ENCODE results near the gene EHMT1. TPM values are rescaled to one million over a fixed set of nuclear protein-coding genes. Genes with fewer than 3 reads are reported as not detected.

The EHMT1 gene
- total and polyA plus RNA-seq, 9 of the 15 experiments (the other 6 are each of a cell fraction or from before 2014, with no cell fraction given): 2.2 to 76.0 (median 36.4) TPM

DNA sequence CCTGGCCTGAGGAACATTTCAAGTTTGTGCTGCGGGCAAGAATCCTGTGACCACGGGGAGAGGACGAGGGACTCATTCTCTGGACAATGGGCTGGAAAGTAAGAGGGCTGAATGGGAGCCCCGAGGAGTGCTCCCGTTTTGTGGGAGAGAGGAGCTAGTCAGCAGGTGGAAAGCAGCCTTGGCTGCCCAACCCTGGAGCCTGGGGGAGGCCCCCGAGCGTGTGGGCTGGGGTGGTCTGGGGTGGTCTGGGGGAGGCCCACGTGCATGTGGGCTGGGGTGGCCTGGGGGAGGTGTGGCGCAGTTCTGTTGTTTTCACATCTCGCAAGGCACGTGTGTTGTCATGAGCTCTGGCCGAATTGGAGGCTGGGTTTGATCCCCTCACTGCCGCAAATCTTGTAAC, 27.5 kb downstream of the EHMT1 start:
- ATAC-seq (no peak), FAIRE-seq (no peak), DNase-seq (ENCODE audit: extremely low read depth in 1 of 4, low spot score in 3 of 4) (no peak)
- TF ChIP-seq HMG20B (CRISPR knock-in tag; IDR thresholded peaks at IDR 0.05) (no peak), FOXM1 (IDR thresholded peaks at IDR 0.05; ENCODE audit: low read depth) (no peak), FOXM1 (CRISPR knock-in tag; IDR thresholded peaks at IDR 0.05; ENCODE audit: low read depth) (no peak), SMARCA5 (IDR thresholded peaks at IDR 0.05) (no peak), ZNF586 (CRISPR knock-in tag; conservative IDR thresholded peaks at IDR 0.05) (no peak)
- no peaks in the 10 kb centered on the region; the same call in 1 of the 2 replicates for H4K20me1 ChIP-seq (replicated peaks; ENCODE audit: control insufficient read depth, insufficient read depth, low read length)
- intact Hi-C loops (cut with micrococcal nuclease): no loop called here
- in situ Hi-C loops (cut with MboI): no loop called here
- POLR2A ChIA-PET: interaction anchor here (1.7 kb wide), 1 partner anchor 11 kb away, joined by 6 read pairs; no protein-coding TSS in a partner anchor
- H3K27ac ChIP-seq (ENCODE audit: extremely low read depth, low read depth, low read length): no peak overlapping the region
- H3K4me1 ChIP-seq (replicated peaks in 1 of 2; ENCODE audit: control insufficient read depth in 2 of 2, insufficient read depth in 2 of 2, low read length in 2 of 2): peaks cover 0 to 8% of the 10 kb centered on the region in 2 experiments; a peak in 3 of 5 replicates
- peaks cover 49% of the 10 kb centered on the region; the same call in 2 of the 3 replicates for H3K36me3 ChIP-seq (ENCODE audit: control insufficient read depth, insufficient read depth, low read length)
- BruUV-seq (replicated peaks): no TSS peak
- CTCF ChIA-PET (ENCODE audit: low intra/inter-chr PET ratio): no interaction called here
- H3K79me2 ChIP-seq (ENCODE audit: control insufficient read depth, insufficient read depth, low read length): peaks cover 82% of the 10 kb centered on the region
- no peak overlapping the region for H3K4me2 ChIP-seq (ENCODE audit: insufficient read depth, low read length)
- H3K9me3 ChIP-seq (replicated peaks; ENCODE audit: control insufficient read depth, insufficient read depth, low read depth, low read length): no peaks in the 10 kb centered on the region
- H2AFZ ChIP-seq (ENCODE audit: low read depth, low read length): no peak overlapping the region
- H3K9ac ChIP-seq (ENCODE audit: insufficient read depth in 1 of 2, low read depth in 2 of 2, low read length in 2 of 2): no peak overlapping the region
- H3K27me3 ChIP-seq (ENCODE audit: control insufficient read depth in 2 of 2, insufficient read depth in 2 of 2, low read length in 2 of 2): no peaks in the 10 kb centered on the region
- no peak overlapping the region for H3K4me3 ChIP-seq
- H3K9me1 ChIP-seq (ENCODE audit: control insufficient read depth, insufficient read depth, low read length): peaks cover 3% of the 10 kb centered on the region
- WGBS (ENCODE audit: insufficient coverage, low coverage, missing lambda C conversion rate): 80% methylated on average over 7 of the region's 13 CpGs

DNA sequence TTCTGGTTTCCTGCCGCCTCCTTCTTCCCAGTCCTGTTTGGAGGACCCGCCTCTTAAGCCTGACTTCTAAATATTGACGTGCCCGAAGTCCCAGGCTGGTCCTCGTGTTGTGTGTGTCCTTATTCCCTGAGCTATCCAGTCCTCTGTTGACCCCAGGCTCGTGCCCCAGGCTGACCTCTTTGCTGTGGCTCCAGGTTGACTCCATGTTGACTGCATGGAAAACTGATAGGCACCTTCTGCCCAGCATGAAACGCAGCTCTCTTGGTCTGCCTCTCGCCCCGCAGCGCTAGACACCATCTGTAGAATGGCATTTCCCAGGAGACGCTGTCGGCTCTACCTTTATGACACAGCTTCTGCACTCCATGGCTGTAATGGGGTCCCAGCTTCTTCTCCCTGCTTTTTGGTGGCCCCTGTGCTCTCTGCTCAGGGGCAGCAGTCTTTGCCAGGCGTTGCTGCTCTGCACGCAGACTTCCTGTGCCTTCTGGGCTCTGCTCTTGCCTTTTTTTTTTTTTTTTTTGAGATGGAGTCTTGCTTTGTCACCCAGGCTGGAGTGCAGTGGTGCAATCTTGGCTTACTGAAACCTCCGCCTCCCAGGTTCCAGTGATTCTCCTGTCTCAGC, 28.4 kb downstream of the EHMT1 start:
- ATAC-seq (no peak), FAIRE-seq (no peak), DNase-seq (ENCODE audit: extremely low read depth in 1 of 4, low spot score in 3 of 4) (no peak)
- ChIA-PET CTCF (ENCODE audit: low intra/inter-chr PET ratio) (no interaction called here), POLR2A (interaction anchor here (1.0 to 1.7 kb wide), 2 partner anchors 11 to 250 kb away, joined by 3 to 6 read pairs; no protein-coding TSS in a partner anchor)
- Histone ChIP-seq H3K27ac (ENCODE audit: extremely low read depth, low read depth, low read length) (no peak overlapping the region), H3K9ac (ENCODE audit: insufficient read depth in 1 of 2, low read depth in 2 of 2, low read length in 2 of 2) (no peak overlapping the region), H3K4me3 (no peak overlapping the region), H4K20me1 (replicated peaks; ENCODE audit: control insufficient read depth, insufficient read depth, low read length) (no peaks in the 10 kb centered on the region; the same call in none of the 2 replicates), H3K9me1 (ENCODE audit: control insufficient read depth, insufficient read depth, low read length) (peaks cover 3% of the 10 kb centered on the region), H2AFZ (ENCODE audit: low read depth, low read length) (no peak overlapping the region), H3K27me3 (ENCODE audit: control insufficient read depth in 2 of 2, insufficient read depth in 2 of 2, low read length in 2 of 2) (no peaks in the 10 kb centered on the region), H3K4me2 (ENCODE audit: insufficient read depth, low read length) (no peak overlapping the region), H3K79me2 (ENCODE audit: control insufficient read depth, insufficient read depth, low read length) (peaks cover 80% of the 10 kb centered on the region), H3K4me1 (replicated peaks in 1 of 2; ENCODE audit: control insufficient read depth in 2 of 2, insufficient read depth in 2 of 2, low read length in 2 of 2) (peaks cover 0 to 8% of the 10 kb centered on the region in 2 experiments; a peak in 3 of 5 replicates), H3K36me3 (ENCODE audit: control insufficient read depth, insufficient read depth, low read length) (peaks cover 51% of the 10 kb centered on the region; the same call in 2 of the 3 replicates), H3K9me3 (replicated peaks; ENCODE audit: control insufficient read depth, insufficient read depth, low read depth, low read length) (no peaks in the 10 kb centered on the region)
- TF ChIP-seq MCM3 (IDR thresholded peaks at IDR 0.05) (no peak), STAG1 (CRISPR knock-in tag; IDR thresholded peaks at IDR 0.05; ENCODE audit: borderline replicate concordance) (no peak), ZNF324 (CRISPR knock-in tag; IDR thresholded peaks at IDR 0.05) (no peak), HLTF (IDR thresholded peaks at IDR 0.05) (no peak), ZNF347 (CRISPR knock-in tag; IDR thresholded peaks at IDR 0.05; ENCODE audit: low read depth) (no peak), HMGN3 (IDR thresholded peaks at IDR 0.05; ENCODE audit: borderline replicate concordance, extremely low read depth, insufficient read length, low read depth, low read length) (no peak), ZNF764 (CRISPR knock-in tag; IDR thresholded peaks at IDR 0.05; ENCODE audit: low read depth) (no peak)
- TF ChIP-seq, protein P1, sequence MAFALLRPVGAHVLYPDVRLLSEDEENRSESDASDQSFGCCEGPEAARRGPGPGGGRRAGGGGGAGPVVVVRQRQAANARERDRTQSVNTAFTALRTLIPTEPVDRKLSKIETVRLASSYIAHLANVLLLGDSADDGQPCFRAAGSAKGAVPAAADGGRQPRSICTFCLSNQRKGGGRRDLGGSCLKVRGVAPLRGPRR (CRISPR knock-in tag; IDR thresholded peaks at IDR 0.05): no peak
- 90% methylated on average over 14 of the region's 15 CpGs for WGBS (ENCODE audit: insufficient coverage, low coverage, missing lambda C conversion rate)
- in situ Hi-C loops (cut with MboI): no loop called here
- no TSS peak for BruUV-seq (replicated peaks)
- intact Hi-C loops (cut with micrococcal nuclease): no loop called here
